ENCODE data around the gene ERVK3-1. TPM values are rescaled to one million over a fixed set of nuclear protein-coding genes. Genes with fewer than 3 reads are reported as not detected.

The ERVK3-1 gene
- polyA plus RNA-seq, 3 donors, result 34.6 to 61.5 (median 38.8) TPM

DNA sequence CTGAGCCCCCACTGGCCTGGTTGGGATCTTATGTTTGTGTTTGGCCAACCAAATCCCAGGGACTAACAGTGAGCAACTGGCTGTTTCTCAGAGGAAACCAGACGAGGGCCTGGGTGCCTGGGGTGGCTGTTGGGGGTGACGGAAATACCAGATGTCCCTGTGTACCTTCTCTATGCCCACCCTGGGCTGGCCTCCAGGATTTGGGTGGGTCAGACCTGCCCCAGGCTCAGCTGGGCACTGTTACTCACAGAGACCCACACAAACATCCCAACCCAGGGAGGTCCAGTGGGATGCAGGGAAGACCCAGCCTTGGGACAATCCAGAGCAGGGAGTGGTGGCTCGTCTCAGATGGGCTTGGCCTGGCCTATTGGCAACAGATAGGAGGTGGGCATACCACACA, 30.5 kb downstream of the ERVK3-1 start:
- intact Hi-C loops (cut with micrococcal nuclease), result no loop called here
- Mint-ChIP-seq H3K4me1 (no peaks in the 10 kb centered on the region), H3K36me3 (peaks cover 40 to 50% of the 10 kb centered on the region in 2 donors), H3K4me3 (no peak overlapping the region), H3K9me3 (peaks cover 0 to 13% (median 7%) of the 10 kb centered on the region in 7 donors), H3K27me3 (ENCODE audit: low read depth in 3 of 3) (peaks cover 0 to 3% (median 2%) of the 10 kb centered on the region in 3 donors), H3K27ac (no peak overlapping the region)
- Histone ChIP-seq H2AFZ (ENCODE audit: insufficient read depth, low read depth, low read length, poor library complexity, severe bottlenecking) (no peak overlapping the region), H3K4me3 (replicated peaks in 1 of 3; ENCODE audit: low read depth in 2 of 3, low read length in 3 of 3) (no peak overlapping the region), H3K9me3 (replicated peaks in 1 of 2; ENCODE audit: control insufficient read depth in 1 of 2, insufficient read depth in 1 of 2, low read length in 2 of 2) (peaks cover 4 to 13% of the 10 kb centered on the region in 2 donors), H3K27me3 (ENCODE audit: control insufficient read depth in 2 of 2, insufficient read depth in 2 of 2, low read length in 2 of 2) (no peaks in the 10 kb centered on the region), H3K36me3 (replicated peaks in 1 of 2; ENCODE audit: control insufficient read depth in 1 of 2, insufficient read depth in 2 of 2, low read length in 2 of 2) (peaks cover 27 to 51% of the 10 kb centered on the region in 2 donors), H4K20me1 (ENCODE audit: insufficient read depth, low read length) (no peaks in the 10 kb centered on the region), H3K4me2 (replicated peaks; ENCODE audit: extremely low read depth, low read length, poor library complexity, severe bottlenecking) (no peak overlapping the region), H3K27ac (ENCODE audit: low read depth in 1 of 2, low read length in 2 of 2) (no peak overlapping the region), H3K9ac (ENCODE audit: insufficient read depth, low read length, poor library complexity, severe bottlenecking) (no peak overlapping the region), H3K79me2 (ENCODE audit: insufficient read depth, low read length) (no peaks in the 10 kb centered on the region), H3K4me1 (ENCODE audit: control insufficient read depth in 1 of 2, insufficient read depth in 2 of 2, low read length in 2 of 2) (no peaks in the 10 kb centered on the region)
- 100% methylated on average over 2 of the region's 3 CpGs for WGBS (ENCODE audit: insufficient coverage)
- TF ChIP-seq, protein P1, sequence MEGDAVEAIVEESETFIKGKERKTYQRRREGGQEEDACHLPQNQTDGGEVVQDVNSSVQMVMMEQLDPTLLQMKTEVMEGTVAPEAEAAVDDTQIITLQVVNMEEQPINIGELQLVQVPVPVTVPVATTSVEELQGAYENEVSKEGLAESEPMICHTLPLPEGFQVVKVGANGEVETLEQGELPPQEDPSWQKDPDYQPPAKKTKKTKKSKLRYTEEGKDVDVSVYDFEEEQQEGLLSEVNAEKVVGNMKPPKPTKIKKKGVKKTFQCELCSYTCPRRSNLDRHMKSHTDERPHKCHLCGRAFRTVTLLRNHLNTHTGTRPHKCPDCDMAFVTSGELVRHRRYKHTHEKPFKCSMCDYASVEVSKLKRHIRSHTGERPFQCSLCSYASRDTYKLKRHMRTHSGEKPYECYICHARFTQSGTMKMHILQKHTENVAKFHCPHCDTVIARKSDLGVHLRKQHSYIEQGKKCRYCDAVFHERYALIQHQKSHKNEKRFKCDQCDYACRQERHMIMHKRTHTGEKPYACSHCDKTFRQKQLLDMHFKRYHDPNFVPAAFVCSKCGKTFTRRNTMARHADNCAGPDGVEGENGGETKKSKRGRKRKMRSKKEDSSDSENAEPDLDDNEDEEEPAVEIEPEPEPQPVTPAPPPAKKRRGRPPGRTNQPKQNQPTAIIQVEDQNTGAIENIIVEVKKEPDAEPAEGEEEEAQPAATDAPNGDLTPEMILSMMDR (IDR thresholded peaks at IDR 0.05), result no peak
- DNase-seq, result no peak

DNA sequence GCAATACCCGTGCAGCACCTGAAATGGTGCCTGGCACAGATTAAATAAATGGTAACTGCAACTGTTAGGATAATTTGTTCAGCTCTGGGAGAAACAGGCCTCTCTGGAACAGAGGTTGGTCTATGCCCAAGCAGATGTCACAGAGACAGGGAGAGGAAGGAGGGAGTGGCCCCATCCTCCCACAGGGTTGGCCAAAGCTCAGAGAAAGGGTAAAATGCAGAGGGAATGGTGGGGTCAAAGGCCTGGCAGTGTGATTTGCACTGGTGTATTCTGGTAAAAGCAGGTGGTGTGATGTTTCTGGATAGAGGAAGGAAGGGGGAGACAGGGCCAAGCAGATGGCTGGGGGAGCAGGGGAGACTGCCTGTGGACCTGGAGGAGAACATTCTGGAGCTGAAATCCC, 31.0 kb downstream of the ERVK3-1 start:
- H2AFZ ChIP-seq (ENCODE audit: insufficient read depth, low read depth, low read length, poor library complexity, severe bottlenecking), result no peak overlapping the region
- no peaks in the 10 kb centered on the region for H3K4me1 ChIP-seq (ENCODE audit: control insufficient read depth in 1 of 2, insufficient read depth in 2 of 2, low read length in 2 of 2)
- H3K36me3 ChIP-seq (replicated peaks in 1 of 2; ENCODE audit: control insufficient read depth in 1 of 2, insufficient read depth in 2 of 2, low read length in 2 of 2), result peaks cover 27 to 51% of the 10 kb centered on the region in 2 donors
- H3K9ac ChIP-seq (ENCODE audit: insufficient read depth, low read length, poor library complexity, severe bottlenecking), result no peak overlapping the region
- TF ChIP-seq, protein P1 (IDR thresholded peaks at IDR 0.05), result no peak
- intact Hi-C loops (cut with micrococcal nuclease), result no loop called here
- H3K79me2 ChIP-seq (ENCODE audit: insufficient read depth, low read length), result no peaks in the 10 kb centered on the region
- no peak overlapping the region for H3K4me3 ChIP-seq (replicated peaks in 1 of 3; ENCODE audit: low read depth in 2 of 3, low read length in 3 of 3)
- no peaks in the 10 kb centered on the region for H4K20me1 ChIP-seq (ENCODE audit: insufficient read depth, low read length)
- H3K27me3 ChIP-seq (ENCODE audit: control insufficient read depth in 2 of 2, insufficient read depth in 2 of 2, low read length in 2 of 2), result no peaks in the 10 kb centered on the region
- DNase-seq, result no peak
- no peak overlapping the region for H3K4me2 ChIP-seq (replicated peaks; ENCODE audit: extremely low read depth, low read length, poor library complexity, severe bottlenecking)
- H3K9me3 ChIP-seq (replicated peaks in 1 of 2; ENCODE audit: control insufficient read depth in 1 of 2, insufficient read depth in 1 of 2, low read length in 2 of 2), result peaks cover 4 to 13% of the 10 kb centered on the region in 2 donors
- H3K27me3 Mint-ChIP-seq (ENCODE audit: low read depth in 3 of 3), result peaks cover 0 to 3% (median 2%) of the 10 kb centered on the region in 3 donors
- peaks cover 43 to 50% of the 10 kb centered on the region in 2 donors for H3K36me3 Mint-ChIP-seq
- no peak overlapping the region for H3K27ac Mint-ChIP-seq
- H3K4me1 Mint-ChIP-seq, result no peaks in the 10 kb centered on the region
- H3K9me3 Mint-ChIP-seq, result peaks cover 0 to 13% (median 7%) of the 10 kb centered on the region in 7 donors
- H3K27ac ChIP-seq (ENCODE audit: low read depth in 1 of 2, low read length in 2 of 2), result no peak overlapping the region
- no peak overlapping the region for H3K4me3 Mint-ChIP-seq
- 100% methylated on average over 1 of the region's 1 CpG for WGBS (ENCODE audit: insufficient coverage)

Data from CD14-positive monocyte (primary cell).